Measurements from ENCODE around the gene TSR1.

The TSR1 gene

DNA sequence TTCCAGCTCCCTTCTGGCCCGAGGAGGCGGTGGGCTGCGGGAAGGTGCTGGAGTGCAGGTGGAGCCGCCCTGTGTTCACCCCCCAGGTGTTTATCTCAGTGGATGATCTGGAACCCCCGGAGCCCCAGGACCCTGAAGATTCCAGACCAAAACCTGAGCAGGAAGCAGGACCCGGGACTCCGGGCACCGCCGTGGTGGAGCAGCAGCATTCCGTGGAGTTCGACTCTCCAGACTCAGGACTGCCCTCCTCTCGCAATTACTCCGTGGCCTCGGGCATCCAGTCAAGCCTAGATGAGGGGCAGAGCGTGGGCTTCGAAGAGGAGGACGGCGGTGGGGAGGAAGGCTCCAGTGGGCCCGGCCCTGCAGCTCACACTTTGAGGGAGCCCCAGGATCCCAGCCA is 39.1 kb upstream of the TSR1 start:
- no peaks in the 10 kb centered on the region for H3K4me1 ChIP-seq (ENCODE audit: control insufficient read depth, insufficient read depth, low read length)
- no peak overlapping the region for H3K4me3 ChIP-seq (ENCODE audit: low read length)
- H3K9me3 ChIP-seq (ENCODE audit: control insufficient read depth, low read length): no peaks in the 10 kb centered on the region
- H3K36me3 ChIP-seq (ENCODE audit: control insufficient read depth, insufficient read depth, low read length): no peaks in the 10 kb centered on the region
- no peaks in the 10 kb centered on the region for H3K27me3 ChIP-seq (ENCODE audit: control insufficient read depth, insufficient read depth, low read length)
- no peak overlapping the region for H3K9ac ChIP-seq (ENCODE audit: low read length)

DNA sequence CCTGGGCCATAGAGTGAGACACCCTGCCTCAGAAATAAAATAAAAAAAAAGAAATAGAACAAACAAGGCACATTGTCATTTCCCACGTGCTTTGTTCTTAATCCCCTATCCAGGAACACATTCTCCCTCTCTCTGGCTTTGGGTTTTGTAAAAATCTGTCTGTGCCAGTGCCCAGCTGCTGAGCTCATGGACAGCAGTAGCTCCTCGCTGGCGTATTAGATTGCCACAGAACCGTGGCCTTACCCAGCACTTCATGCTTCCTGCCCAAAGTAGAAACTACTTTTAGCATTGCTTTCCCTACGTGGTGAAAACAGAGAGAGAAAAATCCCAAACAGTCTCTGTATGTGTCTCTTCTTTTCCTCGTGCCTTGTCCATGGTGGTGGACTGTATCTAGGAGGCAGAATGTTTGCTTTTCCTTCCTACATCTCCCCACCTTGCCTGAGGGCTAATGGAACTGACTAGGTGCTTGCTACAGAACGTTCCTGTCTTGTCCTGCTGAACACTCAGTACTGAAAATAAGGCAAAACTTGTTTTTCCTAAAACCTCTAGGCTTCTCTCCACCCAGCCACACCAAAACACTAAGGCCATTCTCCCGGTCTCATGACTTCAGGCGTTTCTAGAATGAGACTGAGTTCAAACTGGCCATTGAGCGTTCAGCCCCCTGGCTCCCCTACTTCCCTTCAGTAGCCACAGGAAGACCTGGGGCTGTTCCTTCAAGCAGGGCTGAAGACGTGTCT is 38.5 kb upstream of the TSR1 start:
- Histone ChIP-seq H3K4me3 (ENCODE audit: low read length) (no peak overlapping the region), H3K4me1 (ENCODE audit: control insufficient read depth, insufficient read depth, low read length) (no peaks in the 10 kb centered on the region), H3K36me3 (ENCODE audit: control insufficient read depth, insufficient read depth, low read length) (no peaks in the 10 kb centered on the region), H3K9ac (ENCODE audit: low read length) (no peak overlapping the region), H3K27me3 (ENCODE audit: control insufficient read depth, insufficient read depth, low read length) (no peaks in the 10 kb centered on the region), H3K9me3 (ENCODE audit: control insufficient read depth, low read length) (no peaks in the 10 kb centered on the region)

DNA sequence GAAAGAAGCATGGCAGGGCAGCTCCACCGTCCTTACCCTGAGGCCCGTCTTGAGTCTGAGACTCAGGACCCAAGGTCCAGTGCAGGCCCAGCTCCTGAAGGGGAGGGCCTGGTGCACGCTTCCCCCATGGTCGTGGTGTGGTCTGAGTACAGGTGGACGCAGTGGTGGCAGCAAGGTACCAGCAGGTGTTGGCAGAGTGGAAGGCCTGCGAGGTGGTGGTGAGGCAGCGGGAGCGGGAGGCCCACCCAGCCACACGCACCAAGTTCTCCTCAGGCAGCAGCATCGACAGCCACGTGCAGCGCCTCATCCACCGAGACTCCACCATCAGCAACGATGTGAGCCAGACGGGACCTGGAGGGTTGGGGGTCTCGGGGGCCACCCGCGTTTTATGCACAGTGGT is 36.9 kb upstream of the TSR1 start:
- H3K4me3 ChIP-seq (ENCODE audit: low read length): no peak overlapping the region
- H3K9me3 ChIP-seq (ENCODE audit: control insufficient read depth, low read length): no peaks in the 10 kb centered on the region
- no peak overlapping the region for H3K9ac ChIP-seq (ENCODE audit: low read length)
- H3K4me1 ChIP-seq (ENCODE audit: control insufficient read depth, insufficient read depth, low read length): no peaks in the 10 kb centered on the region
- no peaks in the 10 kb centered on the region for H3K27me3 ChIP-seq (ENCODE audit: control insufficient read depth, insufficient read depth, low read length)
- H3K36me3 ChIP-seq (ENCODE audit: control insufficient read depth, insufficient read depth, low read length): no peaks in the 10 kb centered on the region

DNA sequence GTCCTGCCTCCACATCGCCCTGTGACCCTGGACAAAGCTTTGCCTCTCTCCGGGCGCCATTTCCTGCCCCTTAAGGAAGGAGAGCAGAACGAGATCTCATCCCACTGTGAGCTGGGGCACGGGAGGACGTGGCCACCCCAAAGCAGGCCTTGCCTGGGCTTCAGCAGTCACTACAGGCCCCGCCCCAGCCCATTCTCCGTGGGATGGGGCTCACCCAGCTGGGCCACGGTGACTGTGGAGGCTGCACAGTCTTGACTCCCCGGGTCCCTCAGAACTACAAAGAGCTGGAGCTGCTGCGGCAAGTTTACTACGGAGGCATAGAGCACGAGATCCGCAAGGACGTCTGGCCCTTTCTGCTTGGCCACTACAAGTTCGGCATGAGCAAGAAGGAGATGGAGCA is 36.4 kb upstream of the TSR1 start:
- Histone ChIP-seq H3K27me3 (ENCODE audit: control insufficient read depth, insufficient read depth, low read length) (no peaks in the 10 kb centered on the region), H3K4me1 (ENCODE audit: control insufficient read depth, insufficient read depth, low read length) (no peaks in the 10 kb centered on the region), H3K36me3 (ENCODE audit: control insufficient read depth, insufficient read depth, low read length) (no peaks in the 10 kb centered on the region), H3K9ac (ENCODE audit: low read length) (no peak overlapping the region), H3K4me3 (ENCODE audit: low read length) (no peak overlapping the region), H3K9me3 (ENCODE audit: control insufficient read depth, low read length) (no peaks in the 10 kb centered on the region)

DNA sequence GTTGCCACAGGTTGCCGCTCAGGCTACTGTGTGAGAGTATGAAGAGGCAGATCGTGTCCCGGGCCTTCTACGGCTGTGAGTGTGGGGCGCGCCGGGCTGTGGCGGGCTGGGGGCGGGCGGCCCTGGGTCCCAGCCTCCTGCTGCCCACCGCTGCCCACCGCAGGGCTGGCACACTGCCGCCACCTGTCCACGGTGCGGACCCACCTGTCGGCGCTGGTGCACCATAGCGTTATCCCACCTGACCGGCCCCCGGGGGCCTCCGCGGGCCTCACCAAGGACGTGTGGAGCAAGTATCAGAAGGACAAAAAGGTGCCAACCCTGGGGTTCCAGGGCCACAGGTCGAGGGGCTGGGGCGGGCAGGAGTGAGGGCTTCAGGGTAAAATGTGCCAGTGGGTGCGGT is 35.9 kb upstream of the TSR1 start:
- Histone ChIP-seq H3K36me3 (ENCODE audit: control insufficient read depth, insufficient read depth, low read length) (no peaks in the 10 kb centered on the region), H3K27me3 (ENCODE audit: control insufficient read depth, insufficient read depth, low read length) (no peaks in the 10 kb centered on the region), H3K4me3 (ENCODE audit: low read length) (no peak overlapping the region), H3K9ac (ENCODE audit: low read length) (no peak overlapping the region), H3K4me1 (ENCODE audit: control insufficient read depth, insufficient read depth, low read length) (no peaks in the 10 kb centered on the region), H3K9me3 (ENCODE audit: control insufficient read depth, low read length) (no peaks in the 10 kb centered on the region)

DNA sequence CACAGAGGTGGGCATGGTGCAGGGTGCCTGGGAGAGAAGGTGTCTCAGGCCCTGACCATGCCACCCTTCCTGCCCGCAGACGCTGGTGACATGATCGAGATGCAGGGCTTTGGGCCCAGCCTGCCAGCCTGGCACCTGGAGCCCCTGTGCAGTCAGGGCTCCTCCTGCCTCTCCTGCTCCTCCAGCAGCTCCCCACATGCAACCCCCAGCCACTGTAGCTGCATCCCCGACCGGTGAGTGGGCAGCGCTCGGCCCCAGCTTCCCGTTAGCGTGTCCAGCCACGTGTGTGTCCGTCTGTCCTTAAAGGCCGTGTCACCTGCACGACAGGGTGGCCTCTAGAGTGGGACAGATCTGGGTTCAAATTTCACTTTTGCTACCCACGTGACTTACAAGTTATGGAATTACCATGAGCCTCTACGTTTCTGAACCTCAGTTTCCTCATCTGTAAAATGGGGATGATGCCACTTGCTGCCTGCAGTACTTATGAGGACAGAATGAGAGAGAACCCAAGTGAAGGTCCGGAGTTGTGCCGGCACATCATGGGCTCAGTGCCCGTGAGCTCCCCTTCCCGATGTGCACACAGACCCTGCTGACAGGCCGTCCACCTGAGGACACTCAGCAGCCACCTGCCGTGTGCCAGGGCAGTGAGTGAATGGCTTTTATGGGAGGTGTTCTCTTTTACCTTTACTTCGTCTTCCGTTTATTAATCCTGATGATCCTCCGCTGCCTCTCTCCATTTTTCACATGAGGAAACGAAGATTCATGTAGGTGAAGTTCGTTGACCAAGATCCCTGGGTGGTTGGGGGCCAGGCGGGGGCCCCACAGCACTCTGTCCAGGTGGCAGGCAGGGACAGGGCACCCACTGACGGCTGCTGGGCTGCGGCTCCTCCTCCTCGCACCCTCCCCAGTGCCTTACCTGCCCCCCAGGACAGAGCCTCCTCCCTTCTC is 35.2 kb upstream of the TSR1 start:
- Histone ChIP-seq H3K4me1 (ENCODE audit: control insufficient read depth, insufficient read depth, low read length) (no peaks in the 10 kb centered on the region), H3K4me3 (ENCODE audit: low read length) (no peak overlapping the region), H3K9me3 (ENCODE audit: control insufficient read depth, low read length) (no peaks in the 10 kb centered on the region), H3K27me3 (ENCODE audit: control insufficient read depth, insufficient read depth, low read length) (no peaks in the 10 kb centered on the region), H3K9ac (ENCODE audit: low read length) (no peak overlapping the region), H3K36me3 (ENCODE audit: control insufficient read depth, insufficient read depth, low read length) (no peaks in the 10 kb centered on the region)

DNA sequence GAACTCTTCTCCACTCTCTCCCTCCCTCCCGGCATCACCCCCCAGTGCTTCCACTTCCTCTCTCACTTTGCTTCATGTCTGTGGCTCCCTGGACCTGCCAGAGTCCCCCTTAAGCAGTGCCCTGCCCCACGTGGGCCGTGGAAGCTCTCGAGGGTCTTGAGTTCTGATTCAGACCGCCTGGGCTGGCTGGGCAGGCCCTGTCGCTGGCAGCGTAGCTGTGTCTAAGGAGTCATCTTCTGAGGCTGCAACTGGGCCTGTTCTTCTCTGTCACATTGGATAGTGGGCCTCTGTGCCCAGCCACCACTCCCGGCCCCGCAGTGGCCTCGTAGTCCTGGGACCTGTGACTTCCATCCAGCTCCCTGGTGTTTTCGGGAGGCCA is 33.9 kb upstream of the TSR1 start:
- no peak overlapping the region for H3K4me3 ChIP-seq (ENCODE audit: low read length)
- H3K4me1 ChIP-seq (ENCODE audit: control insufficient read depth, insufficient read depth, low read length): no peaks in the 10 kb centered on the region
- H3K27me3 ChIP-seq (ENCODE audit: control insufficient read depth, insufficient read depth, low read length): no peaks in the 10 kb centered on the region
- no peak overlapping the region for H3K9ac ChIP-seq (ENCODE audit: low read length)
- H3K36me3 ChIP-seq (ENCODE audit: control insufficient read depth, insufficient read depth, low read length): no peaks in the 10 kb centered on the region
- H3K9me3 ChIP-seq (ENCODE audit: control insufficient read depth, low read length): no peaks in the 10 kb centered on the region

DNA sequence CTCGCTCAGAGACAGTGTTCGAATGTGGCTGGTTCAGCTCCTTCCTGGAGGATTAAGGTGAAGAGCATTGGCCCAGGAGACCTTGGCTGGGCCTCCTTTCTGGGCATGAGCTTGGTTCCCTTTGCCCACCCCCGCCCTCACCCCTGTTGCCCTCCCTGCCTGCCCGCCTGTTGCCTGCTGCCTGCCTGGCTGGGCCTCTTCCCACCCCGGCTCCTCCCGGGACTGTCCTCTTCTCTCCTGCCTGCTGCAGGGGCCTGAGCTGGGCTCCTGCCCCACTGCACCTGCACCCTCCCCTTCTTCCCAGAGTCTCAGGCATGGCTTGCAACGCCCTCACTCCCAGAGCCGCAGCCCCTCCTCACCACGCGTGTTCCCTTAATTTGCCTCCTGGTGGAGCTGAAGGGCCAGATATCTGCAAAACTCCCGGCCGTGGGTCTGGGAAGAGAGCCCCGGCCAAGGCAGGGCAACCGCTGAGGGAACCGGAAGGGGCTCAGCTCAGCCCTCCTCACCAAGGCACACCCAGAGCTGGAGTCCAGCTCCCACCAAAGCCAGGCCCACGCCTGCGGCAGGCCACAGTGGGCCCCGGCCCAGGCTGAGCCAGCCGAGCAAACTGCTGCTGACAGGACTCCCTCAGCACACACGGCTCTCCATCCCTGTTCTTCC is 33.4 kb upstream of the TSR1 start:
- Histone ChIP-seq H3K36me3 (ENCODE audit: control insufficient read depth, insufficient read depth, low read length) (no peaks in the 10 kb centered on the region), H3K9ac (ENCODE audit: low read length) (no peak overlapping the region), H3K4me3 (ENCODE audit: low read length) (no peak overlapping the region), H3K9me3 (ENCODE audit: control insufficient read depth, low read length) (no peaks in the 10 kb centered on the region), H3K4me1 (ENCODE audit: control insufficient read depth, insufficient read depth, low read length) (no peaks in the 10 kb centered on the region), H3K27me3 (ENCODE audit: control insufficient read depth, insufficient read depth, low read length) (no peaks in the 10 kb centered on the region)

DNA sequence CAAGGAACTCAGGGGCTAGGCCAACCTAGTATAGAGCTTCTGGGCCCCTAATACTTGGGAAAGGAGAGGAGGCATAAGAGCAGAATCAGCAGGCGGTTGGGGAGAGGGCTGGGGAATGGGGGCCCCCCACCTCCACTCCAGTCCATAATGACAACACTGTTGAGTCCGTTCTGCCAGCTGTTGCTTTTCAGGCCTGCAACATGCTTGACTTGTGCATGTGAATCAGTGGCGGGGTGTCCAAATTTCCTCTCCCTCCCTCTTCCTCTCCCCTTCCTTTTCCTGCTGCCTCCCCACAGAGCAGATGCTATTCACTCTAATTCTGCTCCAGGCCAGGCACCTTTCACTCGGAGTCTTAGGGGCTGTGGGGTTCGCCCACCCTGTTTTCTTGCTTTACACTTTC is 32.8 kb upstream of the TSR1 start:
- H3K27me3 ChIP-seq (ENCODE audit: control insufficient read depth, insufficient read depth, low read length): no peaks in the 10 kb centered on the region
- H3K4me1 ChIP-seq (ENCODE audit: control insufficient read depth, insufficient read depth, low read length): no peaks in the 10 kb centered on the region
- no peaks in the 10 kb centered on the region for H3K9me3 ChIP-seq (ENCODE audit: control insufficient read depth, low read length)
- H3K4me3 ChIP-seq (ENCODE audit: low read length): no peak overlapping the region
- H3K9ac ChIP-seq (ENCODE audit: low read length): no peak overlapping the region
- H3K36me3 ChIP-seq (ENCODE audit: control insufficient read depth, insufficient read depth, low read length): no peaks in the 10 kb centered on the region

DNA sequence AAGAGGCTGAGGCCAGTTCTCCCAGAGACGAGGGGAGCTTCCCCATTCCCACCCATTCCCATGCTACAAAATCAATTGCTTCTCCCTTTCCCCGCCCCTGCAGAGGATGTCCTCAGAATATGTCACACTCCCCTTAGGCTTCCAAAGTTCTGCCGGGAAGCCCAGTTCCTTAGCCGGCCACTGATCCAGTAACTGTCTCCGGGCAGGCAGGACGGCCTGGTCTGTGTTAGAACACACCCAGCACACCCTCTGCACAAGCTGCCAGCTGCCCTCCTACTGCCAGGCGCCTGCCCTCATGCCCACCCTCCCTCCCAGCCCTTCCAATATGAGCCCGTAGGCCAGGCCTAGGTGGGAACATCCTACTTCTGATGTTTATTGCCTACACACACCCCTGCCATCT is 32.1 kb upstream of the TSR1 start:
- H3K4me3 ChIP-seq (ENCODE audit: low read length): no peak overlapping the region
- H3K27me3 ChIP-seq (ENCODE audit: control insufficient read depth, insufficient read depth, low read length): no peaks in the 10 kb centered on the region
- H3K4me1 ChIP-seq (ENCODE audit: control insufficient read depth, insufficient read depth, low read length): no peaks in the 10 kb centered on the region
- no peaks in the 10 kb centered on the region for H3K9me3 ChIP-seq (ENCODE audit: control insufficient read depth, low read length)
- no peaks in the 10 kb centered on the region for H3K36me3 ChIP-seq (ENCODE audit: control insufficient read depth, insufficient read depth, low read length)
- no peak overlapping the region for H3K9ac ChIP-seq (ENCODE audit: low read length)

DNA sequence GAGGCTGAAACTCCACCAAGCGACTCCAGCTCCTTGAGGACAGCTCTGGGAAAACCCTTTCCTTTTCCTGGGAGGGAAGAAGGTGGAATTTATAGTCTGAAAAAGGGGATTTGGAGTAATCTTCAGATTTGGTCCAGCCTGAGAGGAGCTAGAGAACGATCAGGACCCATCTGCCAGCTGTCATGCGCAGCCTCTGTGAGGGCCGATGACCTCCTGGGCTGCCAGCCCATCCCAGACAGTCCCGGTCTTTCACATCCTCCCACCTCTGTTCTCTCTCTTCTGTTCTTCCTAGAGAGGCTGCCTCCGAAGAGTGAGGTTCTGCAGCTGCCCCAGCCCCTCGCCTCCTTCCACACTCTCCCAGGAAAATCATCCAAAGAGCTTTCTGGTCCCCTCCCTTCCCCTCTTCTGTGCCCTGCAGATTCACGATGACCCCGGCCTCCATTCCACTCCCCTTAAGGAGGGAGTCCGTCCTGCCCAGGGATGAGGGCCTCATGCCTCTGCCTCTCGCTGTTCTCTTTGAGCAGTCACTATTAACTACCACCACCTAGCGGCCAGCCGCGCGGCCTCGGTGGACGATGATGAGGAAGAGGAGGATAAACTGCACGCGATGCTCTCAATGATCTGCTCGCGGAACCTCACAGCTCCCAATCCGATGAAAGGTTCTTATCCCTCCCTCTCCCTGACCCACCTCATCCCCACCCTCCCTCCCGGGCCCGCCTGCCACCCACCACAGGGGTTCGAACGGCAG is 30.7 kb upstream of the TSR1 start:
- no peak overlapping the region for H3K4me3 ChIP-seq (ENCODE audit: low read length)
- H3K4me1 ChIP-seq (ENCODE audit: control insufficient read depth, insufficient read depth, low read length): no peaks in the 10 kb centered on the region
- H3K27me3 ChIP-seq (ENCODE audit: control insufficient read depth, insufficient read depth, low read length): no peaks in the 10 kb centered on the region
- no peaks in the 10 kb centered on the region for H3K9me3 ChIP-seq (ENCODE audit: control insufficient read depth, low read length)
- no peaks in the 10 kb centered on the region for H3K36me3 ChIP-seq (ENCODE audit: control insufficient read depth, insufficient read depth, low read length)
- no peak overlapping the region for H3K9ac ChIP-seq (ENCODE audit: low read length)

Data from mucosa of stomach (tissue), 1 donor.